ENCODE measurements around the gene BABAM1. TPM values are rescaled to one million over a fixed set of nuclear protein-coding genes. Genes with fewer than 3 reads are reported as not detected.

The BABAM1 gene
- total and polyA plus RNA-seq, 9 of the 15 experiments (the other 6 are each of a cell fraction or from before 2014, with no cell fraction given), result 14.7 to 160 (median 113) TPM

DNA sequence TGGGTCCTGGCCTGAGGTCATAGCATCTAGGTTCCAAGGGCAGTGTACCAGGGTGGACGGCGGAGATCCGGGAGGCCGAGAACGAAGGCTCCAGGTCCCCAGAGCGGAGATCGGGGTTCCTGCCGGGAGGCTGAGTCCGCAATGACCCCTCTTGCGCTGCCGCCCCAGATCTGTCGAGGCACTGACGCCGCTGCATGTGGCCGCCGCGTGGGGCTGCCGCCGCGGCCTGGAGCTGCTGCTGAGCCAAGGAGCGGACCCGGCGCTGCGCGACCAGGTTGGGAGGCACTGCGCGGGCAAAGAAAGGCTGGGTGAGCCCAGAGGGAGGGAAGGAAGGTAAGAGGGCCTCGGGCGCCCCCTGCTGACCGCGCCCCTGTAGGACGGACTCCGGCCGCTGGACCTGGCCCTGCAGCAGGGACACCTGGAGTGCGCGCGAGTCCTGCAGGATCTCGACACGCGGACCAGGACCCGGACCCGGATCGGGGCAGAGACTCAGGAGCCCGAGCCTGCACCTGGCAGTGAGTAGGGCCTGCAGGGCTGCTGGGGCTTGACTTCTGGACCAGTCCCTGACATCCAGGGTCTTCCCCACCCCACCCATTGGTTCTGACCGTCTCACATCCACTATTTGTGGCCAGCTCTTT lies 15.4 kb downstream of the BABAM1 start (continued):
- TF ChIP-seq, protein P1, sequence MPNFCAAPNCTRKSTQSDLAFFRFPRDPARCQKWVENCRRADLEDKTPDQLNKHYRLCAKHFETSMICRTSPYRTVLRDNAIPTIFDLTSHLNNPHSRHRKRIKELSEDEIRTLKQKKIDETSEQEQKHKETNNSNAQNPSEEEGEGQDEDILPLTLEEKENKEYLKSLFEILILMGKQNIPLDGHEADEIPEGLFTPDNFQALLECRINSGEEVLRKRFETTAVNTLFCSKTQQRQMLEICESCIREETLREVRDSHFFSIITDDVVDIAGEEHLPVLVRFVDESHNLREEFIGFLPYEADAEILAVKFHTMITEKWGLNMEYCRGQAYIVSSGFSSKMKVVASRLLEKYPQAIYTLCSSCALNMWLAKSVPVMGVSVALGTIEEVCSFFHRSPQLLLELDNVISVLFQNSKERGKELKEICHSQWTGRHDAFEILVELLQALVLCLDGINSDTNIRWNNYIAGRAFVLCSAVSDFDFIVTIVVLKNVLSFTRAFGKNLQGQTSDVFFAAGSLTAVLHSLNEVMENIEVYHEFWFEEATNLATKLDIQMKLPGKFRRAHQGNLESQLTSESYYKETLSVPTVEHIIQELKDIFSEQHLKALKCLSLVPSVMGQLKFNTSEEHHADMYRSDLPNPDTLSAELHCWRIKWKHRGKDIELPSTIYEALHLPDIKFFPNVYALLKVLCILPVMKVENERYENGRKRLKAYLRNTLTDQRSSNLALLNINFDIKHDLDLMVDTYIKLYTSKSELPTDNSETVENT (CRISPR knock-in tag; IDR thresholded peaks at IDR 0.05), result no peak
- TF ChIP-seq, protein P2, sequence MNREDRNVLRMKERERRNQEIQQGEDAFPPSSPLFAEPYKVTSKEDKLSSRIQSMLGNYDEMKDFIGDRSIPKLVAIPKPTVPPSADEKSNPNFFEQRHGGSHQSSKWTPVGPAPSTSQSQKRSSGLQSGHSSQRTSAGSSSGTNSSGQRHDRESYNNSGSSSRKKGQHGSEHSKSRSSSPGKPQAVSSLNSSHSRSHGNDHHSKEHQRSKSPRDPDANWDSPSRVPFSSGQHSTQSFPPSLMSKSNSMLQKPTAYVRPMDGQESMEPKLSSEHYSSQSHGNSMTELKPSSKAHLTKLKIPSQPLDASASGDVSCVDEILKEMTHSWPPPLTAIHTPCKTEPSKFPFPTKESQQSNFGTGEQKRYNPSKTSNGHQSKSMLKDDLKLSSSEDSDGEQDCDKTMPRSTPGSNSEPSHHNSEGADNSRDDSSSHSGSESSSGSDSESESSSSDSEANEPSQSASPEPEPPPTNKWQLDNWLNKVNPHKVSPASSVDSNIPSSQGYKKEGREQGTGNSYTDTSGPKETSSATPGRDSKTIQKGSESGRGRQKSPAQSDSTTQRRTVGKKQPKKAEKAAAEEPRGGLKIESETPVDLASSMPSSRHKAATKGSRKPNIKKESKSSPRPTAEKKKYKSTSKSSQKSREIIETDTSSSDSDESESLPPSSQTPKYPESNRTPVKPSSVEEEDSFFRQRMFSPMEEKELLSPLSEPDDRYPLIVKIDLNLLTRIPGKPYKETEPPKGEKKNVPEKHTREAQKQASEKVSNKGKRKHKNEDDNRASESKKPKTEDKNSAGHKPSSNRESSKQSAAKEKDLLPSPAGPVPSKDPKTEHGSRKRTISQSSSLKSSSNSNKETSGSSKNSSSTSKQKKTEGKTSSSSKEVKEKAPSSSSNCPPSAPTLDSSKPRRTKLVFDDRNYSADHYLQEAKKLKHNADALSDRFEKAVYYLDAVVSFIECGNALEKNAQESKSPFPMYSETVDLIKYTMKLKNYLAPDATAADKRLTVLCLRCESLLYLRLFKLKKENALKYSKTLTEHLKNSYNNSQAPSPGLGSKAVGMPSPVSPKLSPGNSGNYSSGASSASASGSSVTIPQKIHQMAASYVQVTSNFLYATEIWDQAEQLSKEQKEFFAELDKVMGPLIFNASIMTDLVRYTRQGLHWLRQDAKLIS (CRISPR knock-in tag; IDR thresholded peaks at IDR 0.05), result no peak
- TF ChIP-seq, protein P3, sequence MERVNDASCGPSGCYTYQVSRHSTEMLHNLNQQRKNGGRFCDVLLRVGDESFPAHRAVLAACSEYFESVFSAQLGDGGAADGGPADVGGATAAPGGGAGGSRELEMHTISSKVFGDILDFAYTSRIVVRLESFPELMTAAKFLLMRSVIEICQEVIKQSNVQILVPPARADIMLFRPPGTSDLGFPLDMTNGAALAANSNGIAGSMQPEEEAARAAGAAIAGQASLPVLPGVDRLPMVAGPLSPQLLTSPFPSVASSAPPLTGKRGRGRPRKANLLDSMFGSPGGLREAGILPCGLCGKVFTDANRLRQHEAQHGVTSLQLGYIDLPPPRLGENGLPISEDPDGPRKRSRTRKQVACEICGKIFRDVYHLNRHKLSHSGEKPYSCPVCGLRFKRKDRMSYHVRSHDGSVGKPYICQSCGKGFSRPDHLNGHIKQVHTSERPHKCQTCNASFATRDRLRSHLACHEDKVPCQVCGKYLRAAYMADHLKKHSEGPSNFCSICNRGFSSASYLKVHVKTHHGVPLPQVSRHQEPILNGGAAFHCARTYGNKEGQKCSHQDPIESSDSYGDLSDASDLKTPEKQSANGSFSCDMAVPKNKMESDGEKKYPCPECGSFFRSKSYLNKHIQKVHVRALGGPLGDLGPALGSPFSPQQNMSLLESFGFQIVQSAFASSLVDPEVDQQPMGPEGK (CRISPR knock-in tag; IDR thresholded peaks at IDR 0.05; ENCODE audit: borderline replicate concordance), result no peak
- no peak for TF ChIP-seq MXI1 (IDR thresholded peaks at IDR 0.05; ENCODE audit: low read depth, low read length)
- no peak for TF ChIP-seq FOXM1 (IDR thresholded peaks at IDR 0.05; ENCODE audit: low read depth)
- TF ChIP-seq FOXM1 (CRISPR knock-in tag; IDR thresholded peaks at IDR 0.05; ENCODE audit: low read depth), result 0 out of 2 replicates have a peak, but pooled peaks have one; percentile 43
- TF ChIP-seq, protein P4, sequence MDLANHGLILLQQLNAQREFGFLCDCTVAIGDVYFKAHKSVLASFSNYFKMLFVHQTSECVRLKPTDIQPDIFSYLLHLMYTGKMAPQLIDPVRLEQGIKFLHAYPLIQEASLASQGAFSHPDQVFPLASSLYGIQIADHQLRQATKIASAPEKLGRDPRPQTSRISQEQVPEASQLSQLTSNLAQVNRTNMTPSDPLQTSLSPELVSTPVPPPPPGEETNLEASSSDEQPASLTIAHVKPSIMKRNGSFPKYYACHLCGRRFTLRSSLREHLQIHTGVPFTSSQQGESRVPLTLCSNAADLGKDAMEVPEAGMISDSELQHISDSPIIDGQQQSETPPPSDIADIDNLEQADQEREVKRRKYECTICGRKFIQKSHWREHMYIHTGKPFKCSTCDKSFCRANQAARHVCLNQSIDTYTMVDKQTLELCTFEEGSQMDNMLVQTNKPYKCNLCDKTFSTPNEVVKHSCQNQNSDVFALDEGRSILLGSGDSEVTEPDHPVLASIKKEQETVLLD (IDR thresholded peaks at IDR 0.05), result peak; percentile 46; the same call in 1 of the 2 replicates
- no peak for TF ChIP-seq SIX5 (IDR thresholded peaks at IDR 0.05; ENCODE audit: borderline replicate concordance in 1 of 2, insufficient read depth in 1 of 2, low read depth in 1 of 2, low read length in 2 of 2)
- TF ChIP-seq ESRRA (IDR thresholded peaks at IDR 0.05; ENCODE audit: borderline replicate concordance, low read depth), result peak; percentile 82
- TF ChIP-seq, protein P5, sequence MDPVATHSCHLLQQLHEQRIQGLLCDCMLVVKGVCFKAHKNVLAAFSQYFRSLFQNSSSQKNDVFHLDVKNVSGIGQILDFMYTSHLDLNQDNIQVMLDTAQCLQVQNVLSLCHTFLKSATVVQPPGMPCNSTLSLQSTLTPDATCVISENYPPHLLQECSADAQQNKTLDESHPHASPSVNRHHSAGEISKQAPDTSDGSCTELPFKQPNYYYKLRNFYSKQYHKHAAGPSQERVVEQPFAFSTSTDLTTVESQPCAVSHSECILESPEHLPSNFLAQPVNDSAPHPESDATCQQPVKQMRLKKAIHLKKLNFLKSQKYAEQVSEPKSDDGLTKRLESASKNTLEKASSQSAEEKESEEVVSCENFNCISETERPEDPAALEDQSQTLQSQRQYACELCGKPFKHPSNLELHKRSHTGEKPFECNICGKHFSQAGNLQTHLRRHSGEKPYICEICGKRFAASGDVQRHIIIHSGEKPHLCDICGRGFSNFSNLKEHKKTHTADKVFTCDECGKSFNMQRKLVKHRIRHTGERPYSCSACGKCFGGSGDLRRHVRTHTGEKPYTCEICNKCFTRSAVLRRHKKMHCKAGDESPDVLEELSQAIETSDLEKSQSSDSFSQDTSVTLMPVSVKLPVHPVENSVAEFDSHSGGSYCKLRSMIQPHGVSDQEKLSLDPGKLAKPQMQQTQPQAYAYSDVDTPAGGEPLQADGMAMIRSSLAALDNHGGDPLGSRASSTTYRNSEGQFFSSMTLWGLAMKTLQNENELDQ (CRISPR knock-in tag; IDR thresholded peaks at IDR 0.05; ENCODE audit: borderline replicate concordance), result no peak
- no peak for TF ChIP-seq MED1 (CRISPR knock-in tag; IDR thresholded peaks at IDR 0.05; ENCODE audit: borderline replicate concordance)
- peak; percentile 81 to 84 for TF ChIP-seq NRF1 (conservative IDR thresholded peaks at IDR 0.05 in 1 of 2, IDR thresholded peaks at IDR 0.05 in 1 of 2)

Data from K562 (cell line).